WERI-Rb-1 (cell line): Measurements from ENCODE around the gene GRIP2.

Experiments
- DNase-seq: peaks from one replicate; pipeline ENCODE4 v3.0.0-alpha.2; 2020
- H3K27ac ChIP-seq: fragments of 250-450 bp; sonication (Bioruptor Pico); 2 replicates; pipeline ENCODE4 v1.5.1; 2020; ENCODE audit warnings: mild to moderate bottlenecking, moderate library complexity
- H3K27me3 ChIP-seq: fragments of 250-450 bp; sonication (Bioruptor Pico); 2 replicates; pipeline ENCODE4 v1.5.1; 2021; ENCODE audit warnings: mild to moderate bottlenecking, low read depth, moderate library complexity; ENCODE audit not compliant: insufficient read depth, severe bottlenecking
- H3K36me3 ChIP-seq: fragments of 250-450 bp; sonication (Bioruptor Pico); 2 replicates; pipeline ENCODE4 v1.5.1; 2020; ENCODE audit warnings: mild to moderate bottlenecking, moderate library complexity
- H3K4me3 ChIP-seq: 2 replicates; pipeline ENCODE4 v1.5.1; 2011; ENCODE audit warnings: low read depth, mild to moderate bottlenecking, control low read depth, low read length
- H3K9me3 ChIP-seq: fragments of 250-450 bp; sonication (Bioruptor Pico); 2 replicates; pipeline ENCODE4 v1.5.1; 2021; ENCODE audit warnings: mild to moderate bottlenecking, moderate library complexity; ENCODE audit not compliant: severe bottlenecking
- CTCF ChIP-seq: IDR thresholded peaks from 2 replicates; pipeline ENCODE4 v1.5.1; 2011; ENCODE audit warnings: low read depth, mild to moderate bottlenecking, control low read depth, inconsistent platforms, low read length

The GRIP2 gene

DNA sequence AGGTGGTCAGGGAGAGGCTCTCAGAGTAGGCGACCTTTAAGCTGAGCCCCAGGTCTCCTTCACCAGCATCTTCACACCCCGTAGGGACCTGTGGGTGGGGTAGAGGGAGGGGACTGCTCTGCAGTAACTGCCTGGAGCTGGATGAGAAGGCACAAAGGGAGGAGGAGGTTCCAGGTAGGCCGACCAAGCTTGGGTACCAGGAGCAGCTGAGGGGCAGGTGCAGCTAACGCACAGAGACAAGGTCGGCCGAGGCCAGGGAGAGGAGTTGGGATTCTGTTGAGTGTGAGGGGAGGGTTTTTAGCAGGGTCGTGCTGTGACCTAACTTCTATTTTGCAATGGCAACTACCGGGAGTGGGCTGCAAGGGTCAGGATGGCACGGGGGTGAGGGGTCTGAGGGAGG is 5.9 kb upstream of the GRIP2 start:
- no peak overlapping the region for H3K27ac ChIP-seq
- no peak for TF ChIP-seq CTCF
- no peak overlapping the region for H3K4me3 ChIP-seq
- no peaks in the 10 kb centered on the region for H3K27me3 ChIP-seq
- DNase-seq, result no peak
- H3K36me3 ChIP-seq, result no peaks in the 10 kb centered on the region
- H3K9me3 ChIP-seq, result no peaks in the 10 kb centered on the region

GRCh38 chr3:14545251-14545635 is 5.1 kb upstream of the GRIP2 start:
- DNase-seq, result no peak
- Histone ChIP-seq H3K4me3 (no peak overlapping the region), H3K9me3 (no peaks in the 10 kb centered on the region), H3K27ac (no peak overlapping the region), H3K36me3 (no peaks in the 10 kb centered on the region), H3K27me3 (no peaks in the 10 kb centered on the region)
- TF ChIP-seq CTCF, result no peak

DNA sequence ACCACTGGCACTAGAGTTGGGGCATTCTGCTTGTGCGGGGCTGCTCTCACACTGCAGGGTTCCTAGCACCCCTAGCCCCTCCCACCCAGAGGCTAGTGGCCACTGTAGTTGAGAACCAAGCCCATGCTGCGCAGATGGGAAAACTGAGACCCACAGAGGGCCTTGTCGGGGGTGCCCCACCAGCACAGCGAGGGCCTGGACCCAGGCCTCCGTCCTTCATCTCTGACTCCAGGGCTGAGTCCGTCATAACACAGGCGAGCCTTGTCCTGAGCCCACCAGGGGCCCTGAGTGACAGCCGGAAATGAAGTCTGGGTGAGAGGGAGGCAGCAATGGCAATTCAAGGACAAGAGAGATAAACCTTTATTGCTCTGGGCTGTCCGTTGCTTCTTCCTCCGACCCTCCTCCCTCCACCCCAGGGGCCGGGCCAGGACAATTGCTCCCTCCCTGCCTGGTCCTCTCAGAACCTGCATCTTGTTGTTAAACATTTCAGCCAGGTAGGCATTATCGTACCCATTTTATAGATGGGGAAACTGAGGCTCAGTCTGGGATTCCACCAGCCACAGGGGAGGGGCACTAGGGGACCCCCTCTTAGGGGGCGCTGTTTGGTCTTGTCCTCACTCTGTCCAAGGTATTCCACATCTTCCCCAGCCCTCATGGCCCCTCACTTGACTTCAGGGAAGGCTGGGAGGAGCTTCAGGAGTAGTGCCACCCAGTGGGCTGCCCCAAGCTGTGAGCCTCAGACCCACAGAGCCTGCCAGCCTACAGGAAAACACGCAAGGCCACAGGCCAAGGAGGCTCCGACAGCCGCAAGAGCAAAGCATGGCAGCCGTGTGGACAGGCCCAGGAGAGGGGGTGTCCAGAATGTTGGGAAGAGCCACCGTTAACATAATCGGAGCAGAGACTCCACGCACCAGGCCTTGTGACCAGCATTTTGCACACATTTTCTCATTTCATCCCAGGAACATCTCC is 4.4 kb upstream of the GRIP2 start:
- Histone ChIP-seq H3K9me3 (no peaks in the 10 kb centered on the region), H3K4me3 (no peak overlapping the region), H3K36me3 (no peaks in the 10 kb centered on the region), H3K27ac (no peak overlapping the region), H3K27me3 (no peaks in the 10 kb centered on the region)
- no peak for DNase-seq
- TF ChIP-seq CTCF, result no peak

DNA sequence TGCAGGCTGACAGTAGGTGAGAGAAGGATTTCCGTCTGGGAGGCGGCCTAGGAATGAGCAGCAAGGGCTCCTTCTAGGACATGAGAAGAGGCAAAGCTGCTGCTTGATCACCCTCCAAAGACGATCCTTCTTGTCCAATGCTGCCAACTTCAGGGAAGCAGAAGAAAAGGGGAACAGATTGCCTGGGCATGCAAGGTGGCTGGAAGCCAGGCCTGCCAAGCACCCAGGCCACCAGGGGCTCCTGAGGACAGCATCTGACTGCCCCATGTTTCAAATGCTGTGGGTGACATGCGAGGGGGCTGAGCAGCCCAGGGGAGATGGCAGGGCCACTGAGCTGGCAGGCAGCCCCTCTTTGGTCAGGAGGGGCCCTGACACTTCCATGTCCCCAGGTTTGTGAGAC is 3.3 kb upstream of the GRIP2 start:
- H3K36me3 ChIP-seq, result no peaks in the 10 kb centered on the region
- no peak for DNase-seq
- no peak overlapping the region for H3K4me3 ChIP-seq
- TF ChIP-seq CTCF, result no peak
- no peaks in the 10 kb centered on the region for H3K9me3 ChIP-seq
- H3K27me3 ChIP-seq, result no peaks in the 10 kb centered on the region
- H3K27ac ChIP-seq, result no peak overlapping the region

- no peak for TF ChIP-seq CTCF
- Histone ChIP-seq H3K9me3 (no peaks in the 10 kb centered on the region), H3K27me3 (no peaks in the 10 kb centered on the region), H3K4me3 (no peak overlapping the region), H3K27ac (no peak overlapping the region), H3K36me3 (no peaks in the 10 kb centered on the region)
- no peak for DNase-seq
Measured at GRCh38 chr3:14542656-14543055, 2.5 kb upstream of the GRIP2 start.
